Hippocampal formation (tissue), 2 donors: ENCODE measurements around the gene KCNG1.
"Not testable (repeated sequence)": the region's sequence is repeated elsewhere in the genome, so short reads cannot be mapped to it uniquely, and the experiment has no call there.

Experiments
- DNase-seq, 2 donors: peaks; one replicate each; lab custom pipeline; 2025; lab: John Stamatoyannopoulos, UW

Gene KCNG1

DNA sequence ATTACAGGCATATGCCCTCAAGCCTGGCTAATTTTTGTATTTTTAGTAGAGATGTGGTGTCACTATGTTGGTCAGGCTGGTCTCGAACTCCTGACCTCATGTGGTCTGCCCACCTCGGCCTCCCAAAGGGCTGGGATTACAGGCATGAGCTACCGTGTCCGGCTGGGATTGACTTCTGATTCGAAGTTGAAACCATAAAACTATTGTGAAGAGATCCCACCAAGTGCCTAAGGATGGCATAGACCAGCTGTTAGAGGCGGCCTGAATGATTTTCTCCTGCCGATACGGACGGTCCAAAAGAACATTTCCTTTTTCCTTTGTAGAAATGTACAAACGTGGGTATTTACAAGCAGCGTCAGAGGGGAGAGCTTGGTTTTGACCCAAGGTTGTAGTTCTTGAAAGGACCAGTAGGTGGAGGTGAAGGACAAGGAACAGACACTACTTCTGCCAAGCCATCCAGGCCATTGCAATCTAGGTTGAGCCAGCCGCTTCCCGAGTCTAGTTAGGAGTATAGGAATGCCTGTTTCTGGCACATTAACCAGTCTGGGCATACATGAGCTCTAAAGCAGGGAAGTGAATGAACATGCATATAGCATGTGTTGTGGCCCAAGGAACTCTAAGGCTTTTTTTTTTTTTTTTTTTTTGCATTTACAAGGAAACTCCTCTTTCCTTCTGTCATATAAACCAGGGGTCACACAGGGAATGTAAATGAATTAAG is 35.3 kb downstream of the KCNG1 start:
- peak; percentile 57 to 87 for DNase-seq

DNA sequence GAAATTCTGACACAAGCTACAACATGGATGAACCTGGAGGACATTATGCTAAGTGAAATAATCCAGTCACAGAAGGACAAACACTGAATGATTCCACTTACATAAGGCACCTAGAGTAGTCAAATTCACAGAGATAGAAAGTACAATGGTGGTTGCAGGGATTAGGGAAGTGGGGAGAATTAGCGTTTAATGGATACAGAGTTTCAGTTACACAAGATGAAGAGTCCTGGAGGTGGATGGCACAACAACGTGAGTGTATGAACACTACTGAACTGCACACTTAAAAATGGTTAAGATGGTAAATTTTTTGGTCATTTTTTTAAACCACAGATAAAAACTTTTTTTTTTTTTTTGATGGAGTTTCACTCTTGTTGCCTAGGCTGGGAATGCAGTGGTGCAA is 39.6 kb downstream of the KCNG1 start:
- no peak for DNase-seq

DNA sequence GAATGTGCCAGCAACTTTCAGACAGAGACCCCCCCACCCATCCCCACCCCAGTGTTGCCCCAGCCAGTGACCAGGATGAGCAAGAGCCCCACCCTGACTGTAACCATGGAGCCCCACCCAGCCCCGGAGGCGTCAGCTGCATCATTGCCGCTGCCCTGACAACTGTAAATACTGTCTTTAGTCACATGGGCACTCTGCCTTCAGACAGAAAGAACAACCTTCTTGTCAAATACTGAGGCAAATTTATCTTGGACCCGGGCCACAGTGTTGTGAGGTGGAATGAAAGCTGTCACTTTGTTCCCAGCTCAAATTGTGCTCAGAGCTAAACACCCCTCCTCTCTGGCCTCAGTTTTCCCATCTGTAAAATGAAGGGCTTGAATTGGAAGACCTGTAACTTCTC is 40.5 kb downstream of the KCNG1 start:
- DNase-seq = no peak

DNA sequence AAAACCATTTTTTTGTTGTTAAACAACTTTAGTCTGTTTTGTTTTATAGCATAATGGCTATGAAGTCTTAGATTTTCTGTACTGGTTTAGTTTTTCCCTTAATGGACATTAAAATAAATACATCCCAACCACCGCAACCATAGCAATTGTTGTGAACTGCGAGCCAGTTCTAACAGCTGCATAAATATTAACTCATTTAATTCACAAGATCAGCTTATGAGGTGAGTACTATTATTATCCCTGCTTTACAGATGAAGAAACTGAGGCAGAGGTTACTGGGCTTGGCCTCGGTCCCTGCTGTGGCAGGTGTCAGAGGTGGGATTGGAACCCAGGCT is 41.2 kb downstream of the KCNG1 start:
- no peak for DNase-seq

DNA sequence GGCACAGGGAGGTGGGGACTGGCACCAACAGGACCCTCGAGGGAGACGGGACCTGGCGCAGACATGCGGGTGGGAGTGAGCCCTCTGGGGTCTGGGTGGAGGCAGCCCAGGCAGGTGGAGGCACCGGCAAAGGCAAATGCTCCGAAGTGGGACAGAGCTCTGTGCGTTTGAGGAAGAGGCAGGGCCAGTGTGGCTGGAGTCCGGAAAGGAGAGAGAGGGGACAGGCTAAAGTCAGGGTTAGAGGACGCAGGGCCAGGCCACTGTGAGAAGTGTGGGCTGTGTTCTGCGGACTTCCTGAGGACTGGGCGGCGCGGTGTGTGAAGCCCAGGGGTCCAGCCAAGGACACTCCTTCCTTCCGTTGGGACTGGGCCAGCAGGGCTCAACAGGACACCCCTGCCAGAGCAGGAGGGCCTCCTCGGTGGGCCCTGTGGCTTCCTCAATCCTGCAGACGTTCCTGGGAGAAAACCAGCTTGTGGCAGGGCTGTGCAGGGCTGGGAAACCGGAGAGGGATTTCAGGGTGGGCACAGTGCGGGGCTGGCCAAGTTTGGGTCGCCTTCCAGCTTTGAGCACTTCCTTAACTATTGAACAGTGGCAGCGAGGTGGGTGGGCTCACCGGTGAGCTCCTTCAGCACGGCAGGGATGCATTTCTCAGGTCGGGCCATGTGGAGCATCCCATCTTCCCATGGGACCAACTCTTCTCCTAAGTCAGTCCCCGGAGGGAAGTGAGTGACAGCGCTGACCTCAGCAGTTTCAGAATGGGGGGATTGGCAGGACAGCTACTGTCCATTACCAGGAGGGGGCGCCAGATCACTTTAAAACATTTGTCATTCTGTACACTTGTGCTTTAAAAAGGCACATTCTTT is 41.8 kb downstream of the KCNG1 start:
- DNase-seq = peak; percentile 15 to 43

DNA sequence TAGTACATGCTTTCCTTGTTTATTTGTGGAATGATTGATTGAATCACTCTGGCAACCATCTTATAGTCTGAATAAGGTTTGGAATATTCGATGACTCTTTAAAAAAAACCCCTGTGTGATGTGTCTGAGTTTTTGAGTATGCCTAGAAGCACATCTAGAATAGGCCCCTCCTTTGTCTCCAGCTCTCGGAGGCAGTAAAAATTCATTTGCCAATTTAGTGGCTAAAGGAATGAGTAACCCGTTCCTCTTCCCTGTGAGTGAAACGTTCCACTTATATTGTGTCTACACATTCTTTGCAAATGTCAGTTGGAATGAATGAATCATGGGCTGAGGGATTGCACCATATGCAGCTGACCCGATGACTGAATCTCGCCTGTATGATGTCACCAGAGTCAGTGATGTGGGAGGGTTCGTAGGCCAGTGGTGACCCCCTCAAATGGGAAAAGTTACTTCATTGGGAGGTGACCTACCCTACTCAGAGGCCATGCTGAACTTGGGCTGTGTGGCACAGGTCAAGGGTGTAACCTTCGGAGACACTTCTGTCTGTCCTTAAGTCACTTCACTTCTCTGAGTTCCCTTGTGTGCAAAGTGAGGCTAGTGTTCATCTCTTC is 42.7 kb downstream of the KCNG1 start:
- no peak for DNase-seq

DNA sequence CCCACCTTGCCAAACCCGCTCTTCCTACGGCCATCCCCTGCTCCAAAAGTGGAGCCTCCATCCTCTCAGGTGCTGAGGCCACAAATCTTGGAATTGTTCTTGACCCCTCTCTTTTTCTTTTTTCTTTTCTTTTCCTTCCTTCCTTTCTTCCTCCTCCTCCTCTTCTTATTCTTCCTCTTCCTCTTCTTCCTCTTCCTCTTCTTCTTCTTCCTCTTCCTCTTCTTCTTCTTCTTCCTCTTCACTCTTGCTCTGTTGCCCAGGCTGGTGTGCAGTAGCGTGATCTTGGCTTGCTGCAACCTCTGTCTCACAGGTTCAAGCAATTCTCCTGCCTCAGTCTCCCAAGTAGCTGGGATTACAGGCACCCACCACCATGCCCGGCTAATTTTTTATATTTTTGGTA is 44.4 kb downstream of the KCNG1 start:
- not testable (repeated sequence) for DNase-seq

DNA sequence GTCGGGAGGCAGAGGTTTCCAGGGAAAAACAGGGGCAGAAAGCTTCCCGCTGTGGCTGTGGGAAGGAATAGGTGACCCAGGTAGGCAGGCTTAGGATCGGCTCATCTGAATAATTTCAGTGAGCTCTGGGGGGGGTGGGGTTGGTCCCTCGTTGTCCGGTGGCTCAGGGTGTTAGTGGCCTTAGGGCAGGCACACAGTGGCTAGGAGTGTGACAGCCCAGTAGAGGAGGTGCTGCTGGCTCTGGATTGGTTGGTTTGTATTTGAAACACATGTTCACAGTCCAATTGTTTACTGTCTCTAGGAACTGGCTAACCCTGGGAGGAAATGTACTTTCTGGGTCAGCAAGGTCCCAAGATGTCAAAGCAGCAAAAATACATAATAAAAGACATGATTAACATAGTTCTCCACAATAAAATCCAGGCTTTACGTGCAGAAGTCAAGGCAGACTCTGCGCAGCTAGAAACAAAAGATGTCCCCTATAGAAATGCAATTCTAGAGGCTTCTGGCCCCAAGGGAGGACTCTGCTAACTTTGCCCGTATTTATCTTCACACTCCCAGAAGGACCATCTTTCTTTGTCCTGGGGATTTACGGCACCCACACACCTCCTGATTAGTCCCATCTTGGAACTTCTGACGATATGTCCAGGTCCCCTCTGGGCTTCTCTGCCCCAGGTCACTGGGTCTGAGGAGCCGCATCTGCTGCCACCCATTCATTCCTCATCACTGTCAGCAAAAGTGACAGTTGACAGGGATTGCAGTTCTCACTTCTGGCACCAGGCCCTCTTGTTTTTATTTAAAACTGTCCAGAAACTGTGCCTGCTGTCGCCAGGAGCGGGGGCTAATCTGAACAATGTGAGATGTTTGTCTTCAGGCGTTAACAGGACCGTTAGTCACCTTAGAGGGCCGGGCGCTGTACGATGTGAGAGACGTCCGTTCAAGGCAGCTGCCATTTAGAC is 45.6 kb downstream of the KCNG1 start:
- no peak for DNase-seq

DNA sequence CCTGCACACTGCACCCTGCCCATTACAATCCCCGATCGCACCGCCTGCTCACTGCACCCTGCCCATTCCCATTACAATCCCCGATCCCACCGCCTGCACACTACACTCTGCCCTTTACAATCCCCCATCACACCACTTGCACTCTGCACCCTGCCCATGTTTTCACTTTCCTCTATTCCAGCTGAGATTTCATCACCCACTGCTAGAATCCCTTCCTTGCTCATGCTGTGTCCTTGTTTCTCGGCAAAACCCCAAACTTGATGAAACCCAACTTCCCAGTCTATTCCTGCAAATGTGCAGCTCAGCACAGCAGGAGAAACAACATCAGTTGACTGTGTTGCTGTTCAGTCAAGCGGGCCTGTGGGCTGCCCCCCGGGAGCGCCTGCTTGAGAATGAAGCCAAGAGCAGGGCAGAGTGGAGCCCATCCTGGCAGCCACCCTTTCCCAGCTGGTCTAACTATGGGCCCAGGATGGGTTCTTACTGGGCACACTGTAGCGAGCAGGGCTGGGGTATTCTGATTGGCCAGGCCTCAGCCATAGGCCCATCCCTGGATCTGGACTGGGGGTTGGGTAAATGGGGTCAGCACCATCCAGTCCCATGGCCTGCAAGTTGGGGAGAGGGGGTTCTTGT is 47.1 kb downstream of the KCNG1 start:
- DNase-seq = no peak

DNA sequence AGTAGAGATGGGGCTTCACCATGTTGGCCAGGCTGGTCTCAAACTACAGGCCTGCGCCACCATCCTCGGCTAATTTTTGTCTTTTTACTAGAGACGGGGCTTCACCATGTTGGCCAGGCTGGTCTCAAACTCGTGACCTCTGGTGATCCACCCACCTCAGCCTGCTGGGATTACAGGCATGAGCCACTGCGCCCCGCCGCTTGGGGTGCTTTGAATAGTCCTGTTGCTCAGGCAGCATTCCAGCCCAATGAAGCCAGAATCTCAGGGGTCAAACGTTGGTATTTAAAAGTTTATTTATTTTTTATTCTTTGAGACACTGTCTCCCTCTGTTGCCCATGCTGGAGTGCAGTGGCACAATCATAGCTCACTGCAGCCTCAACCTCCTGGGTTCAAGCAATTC is 53.0 kb downstream of the KCNG1 start:
- DNase-seq = no peak

DNA sequence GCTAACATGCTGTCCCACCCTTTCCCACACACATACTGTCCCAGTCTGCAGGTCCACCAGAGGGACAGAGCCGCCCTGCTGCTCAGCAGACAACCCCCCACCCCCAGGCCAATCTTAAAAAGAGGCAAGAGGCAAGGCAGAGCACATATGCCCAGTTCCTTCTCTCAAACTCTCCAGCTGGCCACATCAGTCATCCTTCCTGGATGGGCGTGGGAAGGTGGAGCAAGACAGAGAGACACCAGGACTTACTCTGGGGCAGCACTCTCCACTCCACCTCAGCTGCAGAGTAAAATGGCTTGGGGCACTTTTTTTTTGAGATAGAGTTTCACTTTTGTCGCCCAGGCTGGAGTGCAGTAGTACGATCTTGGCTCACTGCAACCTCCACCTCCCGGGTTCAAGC is 53.5 kb downstream of the KCNG1 start:
- DNase-seq = no peak

DNA sequence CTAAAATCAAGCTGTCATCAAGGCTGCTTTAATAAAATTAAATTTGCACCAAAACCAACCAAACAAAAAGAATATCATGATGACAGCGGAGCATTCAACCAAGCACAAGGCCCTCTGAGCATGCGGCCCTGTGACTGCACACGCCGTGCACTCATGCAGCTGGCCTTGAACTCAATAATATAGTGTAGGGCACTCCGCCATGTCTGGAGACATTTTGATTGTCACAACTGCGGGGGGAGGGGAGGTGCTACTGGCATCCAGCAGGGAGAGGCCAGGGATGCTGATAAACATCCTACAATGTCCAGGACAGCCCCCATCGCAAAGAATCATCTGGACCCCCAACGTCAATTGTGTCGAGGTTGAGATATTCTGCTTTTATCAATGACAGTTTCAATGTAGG is 54.6 kb downstream of the KCNG1 start:
- no peak for DNase-seq

DNA sequence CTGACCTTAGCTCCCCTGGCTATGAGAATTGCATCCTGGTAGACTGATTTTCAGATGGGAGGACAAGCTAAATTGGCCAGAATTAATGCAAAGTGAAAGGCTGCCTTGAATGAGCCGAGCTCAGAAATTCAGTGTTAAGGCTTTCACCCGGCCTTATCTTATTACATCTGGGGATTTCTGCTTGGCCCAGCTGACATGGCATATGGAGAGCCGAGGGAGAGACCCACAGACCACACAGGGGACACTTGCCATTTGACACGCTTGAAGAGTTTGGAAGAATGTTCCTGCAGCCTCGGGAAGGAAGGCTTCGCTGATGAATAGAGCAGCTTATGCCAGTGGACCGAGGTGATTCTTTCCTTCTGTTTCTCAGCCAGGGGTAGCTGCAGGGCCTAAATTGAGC is 55.3 kb downstream of the KCNG1 start:
- no peak for DNase-seq

DNA sequence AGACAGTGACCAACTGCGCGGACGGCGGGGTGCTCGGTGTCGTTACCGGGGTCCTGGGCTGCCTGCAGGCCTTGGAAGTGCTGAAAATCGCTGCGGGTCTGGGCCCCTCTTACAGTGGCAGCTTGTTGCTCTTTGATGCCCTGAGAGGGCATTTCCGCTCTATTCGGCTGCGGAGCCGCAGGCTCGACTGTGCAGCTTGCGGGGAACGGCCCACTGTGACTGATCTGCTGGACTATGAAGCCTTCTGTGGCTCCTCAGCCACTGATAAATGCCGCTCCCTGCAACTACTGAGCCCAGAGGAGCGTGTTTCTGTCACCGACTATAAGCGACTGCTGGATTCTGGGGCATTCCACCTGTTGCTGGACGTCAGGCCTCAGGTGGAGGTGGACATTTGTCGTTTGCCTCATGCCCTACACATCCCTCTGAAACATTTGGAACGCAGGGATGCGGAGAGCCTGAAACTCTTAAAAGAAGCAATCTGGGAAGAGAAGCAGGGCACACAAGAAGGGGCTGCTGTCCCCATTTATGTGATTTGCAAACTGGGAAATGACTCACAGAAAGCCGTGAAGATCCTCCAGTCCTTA is 63.3 kb downstream of the KCNG1 start:
- DNase-seq = no peak

DNA sequence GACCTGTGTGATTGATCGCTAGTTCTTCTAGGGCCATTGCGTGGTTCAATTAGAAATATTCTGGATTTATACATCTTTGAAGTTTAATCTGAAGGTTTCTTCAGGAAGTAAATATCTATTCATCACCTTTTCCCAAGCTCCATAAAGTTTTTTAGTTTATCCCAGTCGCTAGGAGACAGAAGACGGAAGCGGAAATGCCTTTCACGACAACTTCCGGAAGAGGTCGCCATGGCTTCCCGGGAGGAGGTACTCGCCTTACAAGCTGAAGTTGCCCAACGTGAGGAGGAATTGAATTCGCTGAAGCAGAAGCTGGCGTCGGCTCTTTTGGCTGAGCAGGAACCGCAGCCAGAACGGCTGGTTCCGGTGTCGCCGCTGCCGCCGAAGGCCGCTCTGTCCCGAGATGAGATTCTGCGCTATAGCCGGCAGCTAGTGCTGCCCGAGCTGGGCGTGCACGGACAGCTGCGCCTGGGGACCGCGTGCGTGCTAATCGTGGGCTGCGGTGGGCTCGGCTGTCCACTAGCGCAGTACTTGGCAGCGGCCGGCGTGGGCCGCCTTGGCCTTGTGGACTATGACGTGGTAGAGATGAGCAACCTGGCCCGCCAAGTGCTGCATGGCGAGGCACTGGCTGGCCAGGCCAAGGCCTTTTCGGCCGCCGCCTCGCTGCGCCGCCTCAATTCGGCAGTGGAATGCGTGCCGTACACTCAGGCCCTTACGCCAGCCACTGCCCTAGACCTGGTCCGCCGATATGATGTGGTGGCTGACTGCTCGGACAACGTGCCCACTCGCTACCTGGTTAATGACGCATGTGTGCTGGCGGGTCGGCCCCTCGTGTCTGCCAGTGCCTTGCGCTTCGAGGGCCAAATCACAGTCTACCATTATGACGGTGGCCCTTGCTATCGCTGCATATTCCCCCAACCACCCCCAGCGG is 64.0 kb downstream of the KCNG1 start, which contains the start of gene MOCS3:
Gene MOCS3, plus strand, starts transcription at position 204 of the 928 bp plus-strand sequence. Its CDS starts 25 bp downstream, at position 229.
- DNase-seq = peak; percentile 90 to 91

DNA sequence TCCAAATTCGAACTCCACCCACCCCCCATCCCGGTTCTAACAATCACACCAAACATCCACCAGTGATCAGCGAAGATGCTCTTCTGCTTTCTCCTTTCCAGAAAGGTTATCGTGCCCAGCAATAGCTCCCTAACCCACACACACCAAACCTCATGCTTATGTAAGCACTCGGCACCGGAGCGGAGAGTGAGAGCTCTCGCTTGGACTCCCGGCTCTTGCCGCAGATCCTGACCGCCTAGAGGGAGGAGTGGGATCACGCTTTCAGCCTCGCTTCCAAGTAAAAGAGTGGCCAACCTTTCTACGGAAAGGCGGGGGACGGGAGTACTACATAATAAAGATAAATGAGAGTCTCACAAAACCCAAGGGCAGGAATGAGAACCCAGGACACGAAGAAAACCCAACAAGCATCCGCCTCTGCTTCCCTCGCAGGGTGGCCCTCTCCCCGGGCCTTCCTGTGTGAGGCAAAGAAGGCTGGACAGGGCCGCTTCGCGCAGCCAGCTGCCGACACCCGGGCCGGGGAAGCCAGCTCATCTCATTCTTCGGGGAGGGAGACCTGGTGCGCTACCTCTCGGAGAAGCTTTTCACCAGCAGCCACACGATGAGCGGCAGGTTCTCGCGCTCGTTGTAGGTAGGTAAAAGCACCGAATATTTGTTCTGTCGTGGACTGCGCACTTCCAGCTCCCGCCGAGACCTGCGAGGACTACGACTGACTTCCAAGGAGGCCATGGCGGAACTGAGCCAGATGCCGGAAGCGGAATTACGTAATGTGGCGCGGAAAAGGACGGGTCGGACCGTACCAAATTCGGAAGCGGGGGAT is 64.9 kb downstream of the KCNG1 start, which contains the start of gene DPM1:
Gene DPM1, minus strand, starts transcription at position 735 of the 817 bp plus-strand sequence. Its CDS starts 9 bp downstream, at position 726.
- DNase-seq = peak; percentile 7 to 90

DNA sequence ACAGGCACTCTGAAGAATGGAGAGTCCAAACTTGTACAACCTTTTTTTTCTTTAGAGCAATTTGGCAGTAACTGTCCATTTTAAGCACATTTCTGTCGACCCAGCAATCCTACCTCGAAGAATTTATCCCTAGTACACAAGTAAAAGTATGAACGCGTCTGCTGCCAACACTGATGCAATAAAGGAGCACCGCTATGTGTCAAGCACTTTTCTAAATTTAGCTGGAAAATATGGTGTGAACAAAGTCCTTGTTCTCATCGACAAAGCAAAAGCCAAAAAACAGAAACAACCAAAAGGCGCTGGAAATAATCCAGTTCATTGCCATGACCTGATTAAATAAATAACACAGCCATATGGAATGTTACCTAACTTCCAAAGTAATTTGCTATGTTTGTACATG is 65.6 kb downstream of the KCNG1 start:
- no peak for DNase-seq

DNA sequence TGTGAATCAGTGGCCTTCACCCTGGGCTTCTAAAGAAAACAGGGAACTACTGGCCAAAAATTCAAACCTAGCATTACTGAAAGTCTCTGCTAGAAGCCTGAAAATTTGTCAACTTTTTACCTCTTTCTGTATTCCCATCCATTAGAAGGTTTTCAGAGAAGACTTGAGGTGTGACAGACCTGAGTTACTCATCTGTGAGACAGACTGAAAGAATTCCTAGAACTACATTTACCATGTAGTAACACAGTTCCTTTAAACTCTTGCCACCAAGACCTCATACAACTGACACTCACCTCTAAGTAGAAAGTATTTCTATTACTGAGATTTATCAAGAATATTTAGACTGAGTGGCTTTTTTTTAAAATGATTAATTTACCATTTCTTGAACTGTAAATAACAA is 69.1 kb downstream of the KCNG1 start:
- no peak for DNase-seq
